HepG2 (cell line): ENCODE results near the gene ZNF446. TPM values are rescaled to one million over a fixed set of nuclear protein-coding genes. Genes with fewer than 3 reads are reported as not detected.

Experiments
- DR1 ChIP-seq: sonication (generic); formaldehyde crosslinking; IDR thresholded peaks from 2 replicates; pipeline ENCODE4 v1.8.0; 2021; ENCODE audit warnings: mild to moderate bottlenecking, missing genetic modification reagents, inconsistent platforms
- EEA1 ChIP-seq: sonication (generic); formaldehyde crosslinking; IDR thresholded peaks from 2 replicates; pipeline ENCODE4 v1.5.1; 2020; ENCODE audit warnings: mild to moderate bottlenecking, missing genetic modification reagents, borderline replicate concordance
- KAT2B ChIP-seq: fragments of 150-350 bp; IDR thresholded peaks from 2 replicates; pipeline ENCODE4 v1.6.1; 2014; ENCODE audit warnings: low read depth, low read length, borderline replicate concordance
- PCBP2 ChIP-seq: fragments of 200-400 bp; formaldehyde crosslinking; optimal IDR thresholded peaks from 2 replicates; pipeline ENCODE3; 2018; ENCODE audit warnings: low read length, low read depth; ENCODE audit not compliant: poor library complexity, severe bottlenecking
- POLR2A ChIP-seq, 2 experiments: IDR thresholded peaks; 2 replicates each; pipeline ENCODE4 v1.6.1; 2011; ENCODE audit warnings: low read depth in 2 of 2, low read length in 2 of 2, mild to moderate bottlenecking in 1 of 2, moderate library complexity in 1 of 2; ENCODE audit not compliant: insufficient read depth in 1 of 2
- TBP ChIP-seq: sonication (generic); formaldehyde crosslinking; IDR thresholded peaks from 2 replicates; pipeline ENCODE4 v1.5.0; 2020; ENCODE audit warnings: missing genetic modification reagents
- TEAD2 ChIP-seq: sonication (generic); formaldehyde crosslinking; IDR thresholded peaks from 2 replicates; pipeline ENCODE4 v1.9.0; 2021; ENCODE audit warnings: missing genetic modification reagents
- TRIM24 ChIP-seq: sonication (generic); formaldehyde crosslinking; IDR thresholded peaks from 2 replicates; pipeline ENCODE4 v1.8.0; 2022; ENCODE audit warnings: mild to moderate bottlenecking, missing genetic modification reagents
- ZFP82 ChIP-seq: sonication (generic); formaldehyde crosslinking; IDR thresholded peaks from 2 replicates; pipeline ENCODE4 v1.5.1; 2020; ENCODE audit warnings: mild to moderate bottlenecking, missing genetic modification reagents, borderline replicate concordance
- ZMAT3 ChIP-seq: sonication (generic); formaldehyde crosslinking; conservative IDR thresholded peaks from 2 replicates; pipeline ENCODE4 v1.7.0; 2021; ENCODE audit warnings: missing genetic modification reagents
- ZNF331 ChIP-seq: sonication (generic); formaldehyde crosslinking; IDR thresholded peaks from 2 replicates; pipeline ENCODE4 v1.4.0; 2020; ENCODE audit warnings: missing genetic modification reagents
- ZNF335 ChIP-seq: sonication (generic); formaldehyde crosslinking; IDR thresholded peaks from 2 replicates; pipeline ENCODE4 v1.4.0; 2020; ENCODE audit warnings: missing genetic modification reagents
- ZNF552 ChIP-seq: sonication (generic); formaldehyde crosslinking; IDR thresholded peaks from 2 replicates; pipeline ENCODE4 v1.9.0; 2022; ENCODE audit warnings: missing genetic modification reagents, mild to moderate bottlenecking, borderline replicate concordance
- ZSCAN20 ChIP-seq: sonication (generic); formaldehyde crosslinking; IDR thresholded peaks from 2 replicates; pipeline ENCODE4 v1.4.0; 2020; ENCODE audit warnings: missing genetic modification reagents, mild to moderate bottlenecking, borderline replicate concordance
- polyA plus RNA-seq, 8 experiments: library from polyadenylated mRNA; depleted of rRNA in 3 of 8; stranded (reverse) in 7 of 8; unstranded in 1 of 8; fragments of >200 nt; fragmentation: Illumina TruSeq in 4 of 8; extraction: Trizol in 4 of 8; gene quantifications; 2 replicates each; pipeline versions ENCODE4 v1.2.1 to v1.2.3, GENCODE V29; 2011 to 2016; ENCODE audit warnings: low read depth in 4 of 8, missing spikeins in 1 of 8, mixed read lengths in 1 of 8; ENCODE audit not compliant: insufficient read depth in 1 of 8
- total RNA-seq, 5 experiments: library from RNA; depleted of rRNA; stranded (reverse); fragments of >200 nt; fragmentation: Illumina TruSeq; extraction: Trizol; gene quantifications; 2 replicates each; pipeline ENCODE4 v1.2.3, GENCODE V29; 2016; ENCODE audit warnings: low read depth in 1 of 5
- TF ChIP-seq, protein P1 (sequence below): fragments of 450-650 bp; IDR thresholded peaks from 2 replicates; pipeline ENCODE4 v1.6.1; 2016
- TF ChIP-seq, protein P2 (sequence below): sonication (generic); formaldehyde crosslinking; IDR thresholded peaks from 2 replicates; pipeline ENCODE4 v1.5.0; 2020; ENCODE audit warnings: missing genetic modification reagents, mild to moderate bottlenecking, borderline replicate concordance
- TF ChIP-seq, protein P3 (sequence below): sonication (generic); formaldehyde crosslinking; IDR thresholded peaks from 2 replicates; pipeline ENCODE4 v1.4.0; 2020; ENCODE audit warnings: mild to moderate bottlenecking, low read depth, missing genetic modification reagents
- TF ChIP-seq, protein P4 (sequence below): sonication (generic); formaldehyde crosslinking; IDR thresholded peaks from 2 replicates; pipeline ENCODE4 v1.4.0; 2020; ENCODE audit warnings: missing genetic modification reagents
- TF ChIP-seq, protein P5 (sequence below): sonication (generic); formaldehyde crosslinking; IDR thresholded peaks from 2 replicates; pipeline ENCODE4 v1.5.0; 2020; ENCODE audit warnings: mild to moderate bottlenecking, missing genetic modification reagents, borderline replicate concordance

The ZNF446 gene
- total and polyA plus RNA-seq, 2 of the 13 experiments (the other 11 are each of a cell fraction or from before 2014, with no cell fraction given): 3.0 to 3.6 TPM

DNA sequence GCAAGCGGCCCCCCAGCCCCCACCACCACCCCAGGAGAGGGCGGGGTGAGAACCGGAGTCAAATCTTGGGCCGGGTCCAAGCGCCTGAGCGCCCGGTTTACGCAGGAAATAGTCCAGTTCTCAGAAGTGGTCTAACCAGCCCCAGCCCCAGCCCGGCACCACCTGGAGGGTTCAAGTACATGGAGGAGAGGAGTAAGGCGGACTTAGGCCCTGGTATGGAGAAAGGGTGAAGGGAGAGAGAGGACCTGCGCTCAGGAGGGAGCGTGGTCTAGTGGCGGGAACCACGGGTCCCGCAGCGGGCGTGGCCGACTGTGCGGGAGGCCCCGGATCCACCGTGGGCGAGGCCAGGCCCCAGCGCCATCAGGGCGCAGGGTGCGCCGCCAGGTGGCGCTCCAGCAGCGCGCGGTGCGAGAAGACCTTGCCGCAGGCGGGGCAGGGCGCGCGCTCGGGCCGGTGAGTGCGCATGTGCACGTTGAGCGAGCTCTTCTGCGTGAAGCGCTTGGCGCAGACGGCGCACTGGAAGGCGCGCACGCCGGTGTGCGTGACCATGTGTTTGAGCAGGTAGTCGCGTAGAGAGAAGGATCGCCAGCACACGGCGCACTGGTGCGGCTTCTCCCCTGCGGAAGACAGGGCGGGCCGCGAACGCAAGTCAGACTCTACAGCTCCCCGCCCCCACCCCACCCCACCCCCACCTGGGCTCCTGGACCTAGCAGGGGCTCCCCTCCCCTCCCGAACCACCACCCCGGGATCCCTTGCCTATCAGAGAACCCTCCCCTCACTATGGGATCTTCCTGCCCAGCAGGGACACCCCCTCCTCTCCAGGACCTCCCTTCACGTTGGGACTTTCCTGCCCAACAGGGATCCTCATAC lies 37.8 kb downstream of the ZNF446 start (continued):
- TF ChIP-seq, protein P1, sequence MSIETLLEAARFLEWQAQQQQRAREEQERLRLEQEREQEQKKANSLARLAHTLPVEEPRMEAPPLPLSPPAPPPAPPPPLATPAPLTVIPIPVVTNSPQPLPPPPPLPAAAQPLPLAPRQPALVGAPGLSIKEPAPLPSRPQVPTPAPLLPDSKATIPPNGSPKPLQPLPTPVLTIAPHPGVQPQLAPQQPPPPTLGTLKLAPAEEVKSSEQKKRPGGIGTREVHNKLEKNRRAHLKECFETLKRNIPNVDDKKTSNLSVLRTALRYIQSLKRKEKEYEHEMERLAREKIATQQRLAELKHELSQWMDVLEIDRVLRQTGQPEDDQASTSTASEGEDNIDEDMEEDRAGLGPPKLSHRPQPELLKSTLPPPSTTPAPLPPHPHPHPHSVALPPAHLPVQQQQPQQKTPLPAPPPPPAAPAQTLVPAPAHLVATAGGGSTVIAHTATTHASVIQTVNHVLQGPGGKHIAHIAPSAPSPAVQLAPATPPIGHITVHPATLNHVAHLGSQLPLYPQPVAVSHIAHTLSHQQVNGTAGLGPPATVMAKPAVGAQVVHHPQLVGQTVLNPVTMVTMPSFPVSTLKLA: peak; percentile 65
- TF ChIP-seq PCBP2 (no peak), POLR2A (IDR thresholded peaks at IDR 0.05; ENCODE audit: insufficient read depth in 1 of 2, low read depth in 2 of 2, low read length in 2 of 2) (peak; percentile 84 to 95), TRIM24 (CRISPR knock-in tag) (no peak), TBP (no peak), KAT2B (no peak), ZMAT3 (CRISPR knock-in tag) (no peak), EEA1 (CRISPR knock-in tag) (peak; percentile 79; the same call in 1 of the 2 replicates), DR1 (CRISPR knock-in tag) (peak; percentile 29; the same call in 1 of the 2 replicates), ZFP82 (CRISPR knock-in tag) (no peak), ZNF552 (CRISPR knock-in tag) (no peak), ZNF331 (CRISPR knock-in tag) (peak; percentile 81), ZSCAN20 (CRISPR knock-in tag) (no peak), ZNF335 (CRISPR knock-in tag) (0 out of 2 replicates have a peak, but pooled peaks have one; percentile 29), TEAD2 (CRISPR knock-in tag) (no peak)
- TF ChIP-seq, protein P2, sequence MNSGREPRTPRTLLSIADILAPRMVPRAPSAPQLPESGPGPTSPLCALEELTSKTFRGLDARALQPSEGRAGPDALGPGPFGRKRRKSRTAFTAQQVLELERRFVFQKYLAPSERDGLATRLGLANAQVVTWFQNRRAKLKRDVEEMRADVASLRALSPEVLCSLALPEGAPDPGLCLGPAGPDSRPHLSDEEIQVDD (CRISPR knock-in tag): peak; percentile 29; the same call in 1 of the 2 replicates
- TF ChIP-seq, protein P3, sequence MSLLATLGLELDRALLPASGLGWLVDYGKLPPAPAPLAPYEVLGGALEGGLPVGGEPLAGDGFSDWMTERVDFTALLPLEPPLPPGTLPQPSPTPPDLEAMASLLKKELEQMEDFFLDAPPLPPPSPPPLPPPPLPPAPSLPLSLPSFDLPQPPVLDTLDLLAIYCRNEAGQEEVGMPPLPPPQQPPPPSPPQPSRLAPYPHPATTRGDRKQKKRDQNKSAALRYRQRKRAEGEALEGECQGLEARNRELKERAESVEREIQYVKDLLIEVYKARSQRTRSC (CRISPR knock-in tag): no peak; the same call in 1 of the 2 replicates
- TF ChIP-seq, protein P4, sequence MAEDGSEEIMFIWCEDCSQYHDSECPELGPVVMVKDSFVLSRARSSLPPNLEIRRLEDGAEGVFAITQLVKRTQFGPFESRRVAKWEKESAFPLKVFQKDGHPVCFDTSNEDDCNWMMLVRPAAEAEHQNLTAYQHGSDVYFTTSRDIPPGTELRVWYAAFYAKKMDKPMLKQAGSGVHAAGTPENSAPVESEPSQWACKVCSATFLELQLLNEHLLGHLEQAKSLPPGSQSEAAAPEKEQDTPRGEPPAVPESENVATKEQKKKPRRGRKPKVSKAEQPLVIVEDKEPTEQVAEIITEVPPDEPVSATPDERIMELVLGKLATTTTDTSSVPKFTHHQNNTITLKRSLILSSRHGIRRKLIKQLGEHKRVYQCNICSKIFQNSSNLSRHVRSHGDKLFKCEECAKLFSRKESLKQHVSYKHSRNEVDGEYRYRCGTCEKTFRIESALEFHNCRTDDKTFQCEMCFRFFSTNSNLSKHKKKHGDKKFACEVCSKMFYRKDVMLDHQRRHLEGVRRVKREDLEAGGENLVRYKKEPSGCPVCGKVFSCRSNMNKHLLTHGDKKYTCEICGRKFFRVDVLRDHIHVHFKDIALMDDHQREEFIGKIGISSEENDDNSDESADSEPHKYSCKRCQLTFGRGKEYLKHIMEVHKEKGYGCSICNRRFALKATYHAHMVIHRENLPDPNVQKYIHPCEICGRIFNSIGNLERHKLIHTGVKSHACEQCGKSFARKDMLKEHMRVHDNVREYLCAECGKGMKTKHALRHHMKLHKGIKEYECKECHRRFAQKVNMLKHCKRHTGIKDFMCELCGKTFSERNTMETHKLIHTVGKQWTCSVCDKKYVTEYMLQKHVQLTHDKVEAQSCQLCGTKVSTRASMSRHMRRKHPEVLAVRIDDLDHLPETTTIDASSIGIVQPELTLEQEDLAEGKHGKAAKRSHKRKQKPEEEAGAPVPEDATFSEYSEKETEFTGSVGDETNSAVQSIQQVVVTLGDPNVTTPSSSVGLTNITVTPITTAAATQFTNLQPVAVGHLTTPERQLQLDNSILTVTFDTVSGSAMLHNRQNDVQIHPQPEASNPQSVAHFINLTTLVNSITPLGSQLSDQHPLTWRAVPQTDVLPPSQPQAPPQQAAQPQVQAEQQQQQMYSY: no peak
- TF ChIP-seq, protein P5, sequence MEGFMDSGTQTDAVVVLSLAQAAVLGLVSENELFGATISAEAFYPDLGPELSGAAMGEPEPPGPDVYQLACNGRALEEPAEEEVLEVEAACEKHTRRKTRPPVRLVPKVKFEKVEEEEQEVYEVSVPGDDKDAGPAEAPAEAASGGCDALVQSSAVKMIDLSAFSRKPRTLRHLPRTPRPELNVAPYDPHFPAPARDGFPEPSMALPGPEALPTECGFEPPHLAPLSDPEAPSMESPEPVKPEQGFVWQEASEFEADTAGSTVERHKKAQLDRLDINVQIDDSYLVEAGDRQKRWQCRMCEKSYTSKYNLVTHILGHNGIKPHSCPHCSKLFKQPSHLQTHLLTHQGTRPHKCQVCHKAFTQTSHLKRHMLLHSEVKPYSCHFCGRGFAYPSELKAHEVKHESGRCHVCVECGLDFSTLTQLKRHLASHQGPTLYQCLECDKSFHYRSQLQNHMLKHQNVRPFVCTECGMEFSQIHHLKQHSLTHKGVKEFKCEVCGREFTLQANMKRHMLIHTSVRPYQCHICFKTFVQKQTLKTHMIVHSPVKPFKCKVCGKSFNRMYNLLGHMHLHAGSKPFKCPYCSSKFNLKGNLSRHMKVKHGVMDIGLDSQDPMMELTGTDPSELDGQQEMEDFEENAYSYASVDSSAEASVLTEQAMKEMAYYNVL (CRISPR knock-in tag): peak; percentile 64
